GM12878 (cell line): ENCODE results near the gene SETBP1. TPM values are rescaled to one million over a fixed set of nuclear protein-coding genes. Genes with fewer than 3 reads are reported as not detected.

ENCODE experiments used
- ATAC-seq: fragments of 200-7000 bp; cut with Tn5 transposase; 3 replicates; pipeline ENCODE4 v1.9.1; 2020; ENCODE audit warnings: mild to moderate bottlenecking, moderate library complexity
- BruUV-seq: library from RNA; stranded (reverse); fragments of 400-500 nt; replicated peaks from 2 replicates; lab custom pipeline; 2021; lab: Mats Ljungman, UMichigan
- CTCF ChIA-PET: fragments of 300-600 bp; sonication (Branson Sonifier 250); formaldehyde crosslinking; extraction: SDS; loops from one replicate; lab custom pipeline; 2021; ENCODE audit warnings: inconsistent platforms; lab: Yijun Ruan, JAX
- POLR2A ChIA-PET: fragments of 350-600 bp; formaldehyde crosslinking; extraction: SDS; loops from one replicate; lab custom pipeline; 2021; ENCODE audit warnings: inconsistent platforms; lab: Charles Lee
- RAD21 ChIA-PET: fragments of 300-600 bp; sonication (Branson Sonifier 250); formaldehyde crosslinking; loops from one replicate; lab custom pipeline; 2023; ENCODE audit warnings: antibody characterized with exemption; ENCODE audit not compliant: unreplicated experiment; lab: Charles Lee
- SMC1A ChIA-PET: fragments of 300-600 bp; sonication (Branson Sonifier 250); formaldehyde crosslinking; loops from one replicate; lab custom pipeline; 2023; ENCODE audit not compliant: unreplicated experiment, uncharacterized antibody; lab: Charles Lee
- DNase-seq: peaks from one replicate; pipeline ENCODE4 v3.0.0-alpha.2; 2011; ENCODE audit warnings: low read depth, low spot score
- FAIRE-seq: peaks from 3 replicates; lab custom pipeline; 2011; peaks lifted over from hg19 to GRCh38; lab: Jason Lieb, UNC
- H2AFZ ChIP-seq: 2 replicates; pipeline ENCODE4 v1.6.0; 2011; ENCODE audit warnings: low read depth, low read length, control low read depth; ENCODE audit not compliant: control insufficient read depth
- H3K27ac ChIP-seq: 2 replicates; pipeline ENCODE4 v1.5.1; 2011; ENCODE audit warnings: control low read depth; ENCODE audit not compliant: control insufficient read depth, insufficient read depth
- H3K27me3 ChIP-seq, 2 experiments: replicated peaks in 1 of 2; 2 replicates each; pipeline versions ENCODE4 v1.6.0 to v1.6.1; 2011; ENCODE audit warnings: low read length in 1 of 2; ENCODE audit not compliant: control insufficient read depth in 2 of 2, insufficient read depth in 2 of 2
- H3K36me3 ChIP-seq, 2 experiments: 2 replicates each; pipeline ENCODE4 v1.5.1; 2011; ENCODE audit warnings: low read length in 1 of 2; ENCODE audit not compliant: control insufficient read depth in 2 of 2, insufficient read depth in 2 of 2
- H3K4me1 ChIP-seq: 2 replicates; pipeline ENCODE4 v1.6.1; 2011; ENCODE audit warnings: mild to moderate bottlenecking, low read length, moderate library complexity, mixed read lengths; ENCODE audit not compliant: control insufficient read depth, insufficient read depth
- H3K4me2 ChIP-seq: 2 replicates; pipeline ENCODE4 v1.6.0; 2011; ENCODE audit warnings: control low read depth; ENCODE audit not compliant: control insufficient read depth, insufficient read depth
- H3K4me3 ChIP-seq: fragments of 200-600 bp; sonication (generic); 2 replicates; pipeline ENCODE4 v1.5.1; 2016
- H3K79me2 ChIP-seq: 2 replicates; pipeline ENCODE4 v1.6.0; 2011; ENCODE audit warnings: low read length; ENCODE audit not compliant: control insufficient read depth, insufficient read depth
- H3K9ac ChIP-seq: 2 replicates; pipeline ENCODE4 v1.8.0; 2011; ENCODE audit warnings: low read length, control low read depth, mixed read lengths; ENCODE audit not compliant: control insufficient read depth, insufficient read depth
- H3K9me3 ChIP-seq: replicated peaks from 3 replicates; pipeline ENCODE4 v1.5.1; 2011; ENCODE audit warnings: mild to moderate bottlenecking, low read length; ENCODE audit not compliant: control insufficient read depth, insufficient read depth
- H4K20me1 ChIP-seq: 2 replicates; pipeline ENCODE4 v1.6.0; 2011; ENCODE audit not compliant: control insufficient read depth, insufficient read depth
- CHD4 ChIP-seq: fragments of 200-600 bp; sonication (generic); IDR thresholded peaks from 2 replicates; pipeline ENCODE4 v1.6.1; 2016; ENCODE audit warnings: mild to moderate bottlenecking
- EED ChIP-seq: sonication (generic); IDR thresholded peaks from 2 replicates; pipeline ENCODE4 v1.6.1; 2016; ENCODE audit warnings: antibody characterized with exemption, low read depth
- GATAD2B ChIP-seq: fragments of 450-650 bp; conservative IDR thresholded peaks from 2 replicates; pipeline ENCODE4 v1.6.1; 2017; ENCODE audit warnings: low read depth, mild to moderate bottlenecking, moderate library complexity
- IRF3 ChIP-seq: fragments of 450-650 bp; IDR thresholded peaks from 2 replicates; pipeline ENCODE4 v1.6.1; 2014; ENCODE audit warnings: mild to moderate bottlenecking
- MTA2 ChIP-seq: fragments of 450-650 bp; IDR thresholded peaks from 2 replicates; pipeline ENCODE4 v1.6.1; 2016; ENCODE audit warnings: low read depth, mild to moderate bottlenecking, moderate library complexity
- MTA3 ChIP-seq: IDR thresholded peaks from 2 replicates; pipeline ENCODE4 v1.6.1; 2012; ENCODE audit warnings: low read length, inconsistent platforms, borderline replicate concordance
- MXI1 ChIP-seq: fragments of 150-350 bp; IDR thresholded peaks from 2 replicates; pipeline ENCODE4 v1.6.1; 2011; ENCODE audit warnings: low read depth, mild to moderate bottlenecking, inconsistent platforms, low read length, improper control_type of control experiment
- NRF1 ChIP-seq: conservative IDR thresholded peaks from 2 replicates; pipeline ENCODE4 v1.6.1; 2011; ENCODE audit warnings: mild to moderate bottlenecking, low read depth, low read length, improper control_type of control experiment
- PBX3 ChIP-seq: IDR thresholded peaks from 2 replicates; pipeline ENCODE4 v1.6.1; 2011; ENCODE audit warnings: mild to moderate bottlenecking, low read depth, low read length, moderate library complexity; ENCODE audit not compliant: insufficient replicate concordance
- RBBP5 ChIP-seq: fragments of 200-600 bp; sonication (generic); conservative IDR thresholded peaks from 2 replicates; pipeline ENCODE4 v1.6.1; 2016
- SMC3 ChIP-seq: IDR thresholded peaks from 2 replicates; pipeline ENCODE4 v1.6.1; 2011; ENCODE audit warnings: low read length, improper control_type of control experiment, borderline replicate concordance
- SUZ12 ChIP-seq: fragments of 200-600 bp; sonication (generic); IDR thresholded peaks from one replicate; pipeline ENCODE4 v1.6.1; 2018; ENCODE audit warnings: antibody characterized with exemption, mild to moderate bottlenecking; ENCODE audit not compliant: unreplicated experiment
- TARDBP ChIP-seq: IDR thresholded peaks from 2 replicates; pipeline ENCODE4 v1.6.1; 2016; ENCODE audit warnings: borderline replicate concordance
- TCF3 ChIP-seq: IDR thresholded peaks from 2 replicates; pipeline ENCODE4 v1.6.1; 2012; ENCODE audit warnings: low read depth, mild to moderate bottlenecking, low read length, borderline replicate concordance; ENCODE audit not compliant: insufficient read depth
- TCF7 ChIP-seq: IDR thresholded peaks from 2 replicates; pipeline ENCODE4 v1.6.1; 2014; ENCODE audit warnings: antibody characterized with exemption, borderline replicate concordance
- WRNIP1 ChIP-seq: IDR thresholded peaks from 2 replicates; pipeline ENCODE4 v1.6.1; 2011; ENCODE audit warnings: low read depth, low read length, improper control_type of control experiment, borderline replicate concordance
- YY1 ChIP-seq: IDR thresholded peaks from 2 replicates; pipeline ENCODE4 v1.6.1; 2011; ENCODE audit warnings: low read depth, mild to moderate bottlenecking, low read length
- WGBS: methylation state at CpG from one replicate; pipeline ENCODE4 v1.1.6; 2016; ENCODE audit warnings: low lambda C conversion rate; ENCODE audit not compliant: insufficient replicate concordance, insufficient coverage; ENCODE audit errors: missing lambda C conversion rate; 5-methylcytosine and 5-hydroxymethylcytosine counted together
- in situ Hi-C: fragments of 300-500 bp; cut with MboI; formaldehyde crosslinking; loops from 9 replicates; pipeline ENCODE4 v1.14.3; 2018; ENCODE audit warnings: mixed read lengths
- intact Hi-C: fragments of 100-400 bp; cut with micrococcal nuclease; formaldehyde crosslinking; loops from one replicate; pipeline ENCODE4 v1.14.2; 2022; ENCODE audit not compliant: unreplicated experiment
- polyA plus RNA-seq, 11 experiments: library from polyadenylated mRNA; depleted of rRNA in 4 of 11; unstranded in 6 of 11; stranded (reverse) in 5 of 11; fragments of >200 nt; fragmentation: Nextera tagmentation in 4 of 11; fragmentation: Illumina TruSeq in 1 of 11; extraction: Ambion mirVana in 4 of 11; extraction: Trizol in 1 of 11; gene quantifications; 1 replicate in 1 of 11; 2 replicates in 10 of 11; pipeline versions ENCODE4 v1.2.1 to v1.2.3, GENCODE V29; 2011 to 2016; ENCODE audit warnings: inconsistent platforms in 2 of 11, missing spikeins in 2 of 11, low read depth in 1 of 11
- total RNA-seq, 4 experiments: library from RNA; depleted of rRNA in 3 of 4; stranded (reverse); fragments of >200 nt in 3 of 4; fragmentation: Illumina TruSeq in 1 of 4; extraction: Trizol in 1 of 4; gene quantifications; 2 replicates each; pipeline versions ENCODE4 v1.2.1 to v1.2.3, GENCODE V29; 2013 to 2021
- TF ChIP-seq, protein P1 (sequence below): fragments of 450-650 bp; IDR thresholded peaks from 2 replicates; pipeline ENCODE4 v1.6.1; 2017; ENCODE audit warnings: antibody characterized with exemption, mild to moderate bottlenecking, moderate library complexity

SETBP1 gene
- total and polyA plus RNA-seq, 10 of the 15 experiments (the other 5 are each of a cell fraction or from before 2014, with no cell fraction given): 0.99 to 29.7 (median 8.3) TPM

DNA sequence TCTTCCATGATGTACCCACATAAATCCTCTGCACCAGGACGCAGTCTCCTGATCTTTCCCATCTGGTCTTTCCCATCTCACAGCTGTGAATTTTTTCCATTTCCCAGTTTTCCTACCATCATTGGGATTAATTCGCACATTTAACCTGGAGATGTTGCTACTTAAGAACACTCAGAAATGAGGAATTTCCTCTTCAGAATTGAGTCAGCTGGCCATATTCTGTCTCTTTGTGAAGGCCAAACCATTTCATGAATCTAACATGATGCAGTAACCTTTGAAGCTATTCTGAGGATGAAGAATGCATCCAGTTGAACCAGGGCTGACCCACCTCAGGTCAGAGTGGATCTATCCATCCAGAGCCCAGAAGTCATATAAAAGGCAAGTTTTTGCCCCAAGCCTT lies 326.8 kb downstream of the SETBP1 start (continued):
- no peak for TF ChIP-seq MTA3
- no peak for TF ChIP-seq YY1
- TF ChIP-seq SUZ12: no peak
- TF ChIP-seq, protein P1, sequence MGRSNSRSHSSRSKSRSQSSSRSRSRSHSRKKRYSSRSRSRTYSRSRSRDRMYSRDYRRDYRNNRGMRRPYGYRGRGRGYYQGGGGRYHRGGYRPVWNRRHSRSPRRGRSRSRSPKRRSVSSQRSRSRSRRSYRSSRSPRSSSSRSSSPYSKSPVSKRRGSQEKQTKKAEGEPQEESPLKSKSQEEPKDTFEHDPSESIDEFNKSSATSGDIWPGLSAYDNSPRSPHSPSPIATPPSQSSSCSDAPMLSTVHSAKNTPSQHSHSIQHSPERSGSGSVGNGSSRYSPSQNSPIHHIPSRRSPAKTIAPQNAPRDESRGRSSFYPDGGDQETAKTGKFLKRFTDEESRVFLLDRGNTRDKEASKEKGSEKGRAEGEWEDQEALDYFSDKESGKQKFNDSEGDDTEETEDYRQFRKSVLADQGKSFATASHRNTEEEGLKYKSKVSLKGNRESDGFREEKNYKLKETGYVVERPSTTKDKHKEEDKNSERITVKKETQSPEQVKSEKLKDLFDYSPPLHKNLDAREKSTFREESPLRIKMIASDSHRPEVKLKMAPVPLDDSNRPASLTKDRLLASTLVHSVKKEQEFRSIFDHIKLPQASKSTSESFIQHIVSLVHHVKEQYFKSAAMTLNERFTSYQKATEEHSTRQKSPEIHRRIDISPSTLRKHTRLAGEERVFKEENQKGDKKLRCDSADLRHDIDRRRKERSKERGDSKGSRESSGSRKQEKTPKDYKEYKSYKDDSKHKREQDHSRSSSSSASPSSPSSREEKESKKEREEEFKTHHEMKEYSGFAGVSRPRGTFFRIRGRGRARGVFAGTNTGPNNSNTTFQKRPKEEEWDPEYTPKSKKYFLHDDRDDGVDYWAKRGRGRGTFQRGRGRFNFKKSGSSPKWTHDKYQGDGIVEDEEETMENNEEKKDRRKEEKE: no peak

DNA sequence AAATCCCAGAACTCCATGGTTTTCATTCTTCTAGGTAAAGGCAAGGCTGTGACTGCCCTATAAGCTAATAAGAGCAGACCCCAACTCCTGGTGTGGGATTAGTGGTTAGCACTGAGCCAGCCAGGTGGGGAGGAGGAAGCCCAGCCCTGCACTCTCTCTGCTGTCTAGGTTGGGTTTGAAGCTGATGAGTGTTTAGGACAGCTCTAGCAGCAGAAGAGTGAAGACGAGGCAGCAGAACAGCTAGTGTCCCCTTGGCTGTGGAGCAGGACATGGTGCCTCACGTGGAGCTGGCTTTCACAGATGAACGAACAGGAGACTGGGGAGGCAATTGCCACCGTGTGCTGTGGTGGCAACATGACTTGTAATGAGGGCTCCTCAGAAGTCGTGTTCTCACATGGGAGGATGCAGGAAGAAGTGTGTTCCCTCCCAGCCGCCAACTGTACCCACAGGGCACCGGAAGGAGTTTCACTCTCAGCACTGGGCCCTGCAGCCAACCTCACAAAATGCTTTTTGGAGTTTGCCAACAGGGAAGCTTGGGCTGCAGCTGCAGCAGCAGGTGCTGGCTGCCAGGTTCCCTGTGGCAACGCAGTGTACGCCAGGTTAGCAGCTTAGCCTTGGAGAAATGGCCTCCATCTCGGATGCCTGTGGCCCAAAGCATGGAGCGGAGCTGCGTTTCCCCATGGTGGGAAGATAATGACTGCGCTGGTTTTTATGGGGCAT lies 328.2 kb downstream of the SETBP1 start:
- in situ Hi-C loops (loop anchor here (25.0 kb wide), 1 partner anchor 203 kb away; no protein-coding TSS in a partner anchor), intact Hi-C loops (no loop called here)
- DNase-seq (no peak), FAIRE-seq (peak; percentile 13), ATAC-seq (peak; percentile 61)
- no TSS peak for BruUV-seq
- RAD21 ChIA-PET: interaction anchor here (0.9 kb wide), 1 partner anchor 136 kb away, joined by 3 read pairs; no protein-coding TSS in a partner anchor
- Histone ChIP-seq H3K27me3 (no peaks in the 10 kb centered on the region), H3K9me3 (no peaks in the 10 kb centered on the region), H3K27ac (no peak overlapping the region), H3K4me3 (no peak overlapping the region), H3K4me1 (peaks cover 10% of the 10 kb centered on the region), H3K9ac (no peak overlapping the region), H2AFZ (no peak overlapping the region), H3K36me3 (no peaks in the 10 kb centered on the region; a peak in 1 of 4 replicates), H3K4me2 (no peak overlapping the region), H4K20me1 (no peaks in the 10 kb centered on the region), H3K79me2 (no peaks in the 10 kb centered on the region)
- SMC1A ChIA-PET: interaction anchor here (0.6 to 1.1 kb wide), 3 partner anchors 13 to 332 kb away, joined by 3 read pairs; no protein-coding TSS in a partner anchor
- CTCF ChIA-PET: interaction anchor here (0.5 to 2.1 kb wide), 3 partner anchors 10 to 499 kb away, joined by 3 to 5 read pairs (median 3); no protein-coding TSS in a partner anchor
- 54% methylated on average over 13 of the region's 13 CpGs for WGBS
- TF ChIP-seq CHD4: no peak
- TF ChIP-seq RBBP5: no peak
- no peak for TF ChIP-seq NRF1
- TF ChIP-seq MTA2: no peak
- no peak for TF ChIP-seq MXI1
- no peak for TF ChIP-seq GATAD2B
- no peak for TF ChIP-seq TARDBP
- TF ChIP-seq PBX3: no peak
- TF ChIP-seq IRF3: no peak
- TF ChIP-seq TCF7: no peak
- TF ChIP-seq EED: no peak
- no peak for TF ChIP-seq TCF3
- TF ChIP-seq WRNIP1: no peak
- TF ChIP-seq SMC3: no peak
- POLR2A ChIA-PET: no interaction called here
